ENCODE data around the gene SPATA18.
"Not testable (repeated sequence)": the region's sequence is repeated elsewhere in the genome, so short reads cannot be mapped to it uniquely, and the experiment has no call there.

SPATA18 gene

DNA sequence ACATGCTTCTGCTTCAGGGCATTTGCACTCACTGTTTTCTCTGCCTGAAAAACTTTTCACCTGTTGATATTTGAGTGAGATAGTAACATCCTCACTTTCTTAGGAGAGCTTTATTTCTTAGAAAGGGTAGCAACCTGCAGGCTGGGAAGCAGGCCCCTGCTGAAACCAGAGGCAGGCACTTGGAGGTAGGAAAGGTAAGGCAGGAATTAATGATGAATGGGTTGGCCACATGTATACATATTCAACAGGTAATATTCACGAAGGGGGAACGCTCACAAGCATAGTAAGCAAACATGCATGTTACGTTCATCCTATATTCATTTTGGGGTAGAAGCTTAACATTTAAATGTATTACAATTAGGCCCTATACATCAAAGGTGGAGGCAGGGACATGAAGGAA, 3.1 kb downstream of the SPATA18 start:
- no peak for DNase-seq

DNA sequence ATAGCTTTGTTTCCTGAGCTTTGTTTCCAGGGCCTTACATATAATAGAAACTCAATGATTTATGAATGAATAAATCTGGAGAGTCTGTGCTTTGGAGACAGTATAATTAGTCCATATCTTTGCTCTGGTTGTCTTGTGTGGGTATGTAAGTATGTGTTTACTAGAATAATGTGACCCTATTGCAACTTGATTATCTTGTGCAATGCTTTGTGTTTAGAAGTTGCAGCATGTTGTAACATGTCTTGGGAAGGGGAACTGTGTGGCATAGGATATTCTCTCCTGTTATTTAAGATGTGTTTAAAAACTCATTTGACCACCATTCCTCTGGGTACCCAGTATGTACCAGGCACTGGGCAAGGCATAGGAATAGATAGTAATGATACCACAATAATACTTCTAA, 6.1 kb downstream of the SPATA18 start:
- DNase-seq: no peak

DNA sequence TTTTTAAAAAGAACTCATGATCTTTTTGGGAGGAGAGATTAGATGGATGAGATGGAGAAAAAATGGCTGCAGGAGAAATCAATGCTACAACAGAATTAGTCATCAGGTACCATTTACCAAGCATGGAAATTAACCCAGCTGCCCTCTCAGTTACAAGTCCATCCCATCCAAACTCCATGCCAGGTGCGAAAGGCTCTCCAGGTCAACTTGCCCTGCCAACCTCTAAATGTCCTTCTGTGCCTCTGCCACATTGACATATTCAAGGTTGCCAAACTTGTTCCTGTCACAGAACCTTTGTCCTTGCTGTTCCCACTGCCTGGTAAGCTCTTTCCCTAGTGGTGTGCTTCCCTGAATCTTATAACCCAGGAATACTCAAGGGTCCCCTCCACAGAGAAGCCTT, 7.2 kb downstream of the SPATA18 start:
- DNase-seq: no peak

- DNase-seq: no peak
Observed at GRCh38 chr4:52059372-52059771, 8.3 kb downstream of the SPATA18 start.

DNA sequence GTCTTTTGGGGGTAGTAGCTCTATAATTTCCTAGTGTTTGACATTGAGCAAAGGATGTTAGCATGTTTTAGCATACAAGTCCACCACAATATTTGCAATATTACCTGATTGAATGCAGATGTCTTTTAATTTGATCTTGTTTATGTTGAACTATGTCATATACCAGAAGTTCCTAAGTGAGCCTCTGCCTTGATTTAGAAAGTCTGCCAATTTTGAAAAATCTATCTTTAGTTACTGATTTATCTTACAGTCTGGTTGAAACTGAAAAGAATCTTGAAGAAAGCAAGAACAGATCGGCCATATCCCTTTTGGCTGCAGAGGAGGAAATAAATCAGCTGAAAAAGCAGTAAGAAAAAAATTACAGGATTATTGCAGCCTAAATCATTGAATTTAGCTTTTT, 18.5 kb downstream of the SPATA18 start:
- DNase-seq: no peak

DNA sequence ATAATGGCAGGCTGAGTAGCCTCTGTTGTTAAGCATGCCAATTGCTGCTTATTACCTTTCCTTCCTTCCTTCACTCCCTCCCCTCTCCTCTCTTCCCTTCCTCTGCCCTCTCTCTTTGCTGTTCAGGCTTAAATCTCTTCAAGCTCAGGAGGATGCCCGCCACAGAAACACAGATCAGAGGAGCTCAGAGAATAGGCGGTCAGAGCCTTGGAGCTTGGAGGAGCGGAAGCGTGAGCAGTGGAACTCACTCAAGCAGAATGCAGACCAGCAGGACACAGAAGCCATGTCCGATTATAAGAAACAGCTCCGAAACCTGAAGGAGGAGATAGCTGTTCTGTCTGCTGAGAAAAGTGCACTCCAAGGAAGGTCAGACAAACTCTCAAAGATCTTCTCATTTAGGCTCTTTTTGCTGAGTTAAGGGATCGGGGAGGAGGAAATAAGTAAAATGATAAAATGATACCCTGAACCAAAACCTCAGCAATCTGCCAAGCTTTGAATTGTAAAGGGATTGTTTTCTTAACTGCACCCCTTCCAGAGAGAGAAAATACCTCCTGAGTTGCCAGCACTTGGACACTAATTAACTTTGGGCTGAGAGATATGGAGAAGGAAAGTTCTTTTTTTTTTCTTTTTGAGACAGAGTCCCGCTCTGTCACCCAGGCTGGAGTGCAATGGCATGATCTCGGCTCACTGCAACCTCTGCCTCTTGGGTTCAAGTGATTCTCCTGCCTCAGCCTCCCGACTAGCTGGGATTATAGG, 20.9 kb downstream of the SPATA18 start:
- no peak for DNase-seq

- no peak for DNase-seq
Observed at GRCh38 chr4:52076731-52077130, 25.6 kb downstream of the SPATA18 start.

- no peak for DNase-seq
Observed at GRCh38 chr4:52079659-52080058, 28.6 kb downstream of the SPATA18 start.

- DNase-seq: no peak
Observed at GRCh38 chr4:52081216-52081615, 30.1 kb downstream of the SPATA18 start.

DNA sequence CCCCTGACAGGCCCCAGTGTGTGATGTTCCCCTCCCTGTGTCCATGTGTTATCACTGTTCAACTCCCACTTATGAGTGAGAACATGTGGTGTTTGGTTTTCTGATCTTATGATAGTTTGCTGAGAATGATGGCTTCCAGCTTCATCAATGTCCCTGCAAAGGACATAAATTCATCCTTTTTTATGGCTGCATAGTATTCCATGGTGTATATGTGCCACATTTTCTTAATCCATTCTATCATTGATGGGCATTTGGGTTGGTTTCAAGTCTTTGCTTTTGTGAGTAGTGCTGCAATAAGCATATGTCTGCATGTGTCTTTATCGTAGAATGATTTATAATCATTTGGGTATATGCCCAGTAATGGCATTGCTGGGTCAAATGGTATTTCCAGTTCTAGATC, 35.3 kb downstream of the SPATA18 start:
- DNase-seq: not testable (repeated sequence)

DNA sequence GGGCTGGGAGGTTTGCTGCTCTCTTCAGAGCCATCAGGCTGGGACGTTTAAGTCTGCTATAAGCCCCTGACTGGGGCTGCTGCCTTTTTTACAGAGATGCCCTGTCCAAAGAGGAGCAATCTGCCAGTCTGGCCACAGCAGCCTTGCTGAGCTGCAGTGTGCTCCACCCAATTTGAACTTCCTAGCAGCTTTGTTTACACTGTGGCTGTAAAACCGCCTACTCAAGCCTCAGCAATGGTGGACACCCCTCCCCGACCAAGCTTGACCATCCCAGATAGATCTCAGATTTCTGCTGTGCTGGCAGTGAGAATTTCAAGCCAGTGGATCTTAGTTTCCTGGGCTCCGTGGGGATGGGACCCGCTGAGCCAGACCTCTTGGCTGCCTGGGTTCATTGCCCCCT, 40.7 kb downstream of the SPATA18 start:
- DNase-seq: no peak

DNA sequence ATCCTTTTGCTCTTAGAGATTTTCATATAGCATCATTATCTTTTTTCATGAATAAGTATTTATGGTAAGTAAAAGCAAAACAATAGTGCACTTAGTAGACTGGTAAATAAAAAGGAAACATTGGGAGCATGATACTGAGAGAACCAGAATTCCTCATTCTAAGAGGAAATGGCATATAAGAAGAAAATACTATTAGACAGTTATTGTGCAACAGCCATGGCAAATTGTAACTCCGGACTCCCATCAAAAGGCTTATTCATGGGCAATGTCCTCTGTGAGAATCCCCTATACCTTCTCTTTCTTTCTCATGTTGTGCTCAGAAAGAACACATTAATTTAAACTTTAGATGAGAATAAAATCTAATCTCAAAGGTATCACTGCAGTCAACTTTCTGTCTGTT, 42.4 kb downstream of the SPATA18 start:
- DNase-seq: no peak

DNA sequence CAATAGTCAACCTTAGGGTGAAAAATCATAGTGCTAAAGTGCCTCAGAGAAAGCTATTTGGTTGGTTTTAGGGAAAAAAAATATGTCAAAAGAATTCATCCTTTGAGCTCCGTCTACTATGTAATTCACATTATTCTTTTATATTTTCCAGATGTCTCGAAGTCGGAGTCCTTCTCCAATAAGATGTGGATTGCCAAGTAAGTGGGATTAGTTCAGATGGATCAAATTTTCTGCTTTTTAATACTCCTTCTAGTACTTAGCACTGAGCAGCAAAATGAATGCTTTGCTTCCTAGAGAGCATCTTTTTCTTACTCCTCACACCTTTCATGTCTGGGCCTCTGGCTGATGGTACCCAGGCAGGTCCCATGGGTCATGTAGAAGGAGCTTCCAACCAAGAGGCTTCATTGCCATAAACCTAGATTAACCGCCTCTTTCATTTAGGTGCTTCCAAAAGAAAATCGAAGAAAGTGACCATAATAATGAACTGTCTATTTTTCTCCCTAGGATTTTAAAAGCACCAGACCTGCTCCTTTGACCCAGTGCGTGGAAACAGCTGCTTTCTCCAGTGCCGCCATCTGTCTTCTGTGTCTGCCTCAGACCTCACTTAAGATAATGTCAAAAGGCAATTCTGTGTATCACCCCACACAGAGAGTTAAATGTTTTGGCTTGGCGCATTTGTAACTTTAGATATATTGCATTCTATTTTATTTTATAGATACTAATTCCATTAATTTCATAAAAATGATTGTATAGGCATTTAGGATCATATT, 43.5 kb downstream of the SPATA18 start:
- no peak for DNase-seq

GRCh38 chr4:52095374-52095773, 44.3 kb downstream of the SPATA18 start:
- no peak for DNase-seq

GRCh38 chr4:52096048-52096447, 44.9 kb downstream of the SPATA18 start:
- no peak for DNase-seq

- no peak for DNase-seq
Observed at GRCh38 chr4:52098618-52099017, 47.5 kb downstream of the SPATA18 start.

GRCh38 chr4:52099860-52100461, 48.9 kb downstream of the SPATA18 start:
- no peak for DNase-seq

GRCh38 chr4:52102587-52102986, 51.5 kb downstream of the SPATA18 start:
- no peak for DNase-seq

DNA sequence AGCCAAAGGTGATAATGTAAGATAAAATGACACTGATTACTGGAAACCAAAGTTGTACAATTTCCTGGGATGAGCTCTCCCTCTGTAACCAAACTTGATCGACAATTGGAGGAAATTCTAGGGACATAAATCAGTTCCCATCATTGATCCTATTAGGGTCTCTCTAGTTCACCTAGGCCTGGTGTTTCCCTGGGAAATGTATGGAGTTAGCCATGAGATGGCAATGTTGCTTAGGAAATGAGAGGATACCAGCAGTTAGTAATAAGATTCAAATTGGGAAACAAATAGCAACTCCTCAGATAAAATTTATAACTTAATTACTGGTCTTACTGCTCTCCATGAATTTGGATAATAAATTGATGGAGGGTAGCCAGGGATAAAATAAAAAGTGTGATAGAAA, 52.2 kb downstream of the SPATA18 start:
- peak in 1 of 2 experiments; percentile 35 for DNase-seq

GRCh38 chr4:52105276-52105675, 54.2 kb downstream of the SPATA18 start:
- no peak for DNase-seq

DNA sequence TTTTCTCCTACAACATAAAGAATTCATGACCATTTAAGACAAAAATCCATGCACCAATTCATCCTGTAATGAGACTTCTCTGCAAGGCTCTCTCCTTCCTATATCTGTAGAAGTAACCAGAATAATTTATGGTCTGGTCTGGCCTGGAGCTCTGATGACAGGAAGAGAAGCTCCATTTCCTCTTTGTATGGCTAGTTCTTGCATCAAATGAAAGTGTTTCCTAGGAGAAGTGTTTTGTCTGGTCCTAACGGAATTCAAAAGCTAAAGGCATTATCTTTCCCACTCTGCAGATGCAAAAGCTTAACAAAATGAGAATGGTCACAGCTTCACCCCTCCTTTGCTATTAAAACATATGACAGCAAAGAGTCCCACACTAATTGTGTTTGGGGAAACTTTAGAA, 55.1 kb downstream of the SPATA18 start:
- no peak for DNase-seq

DNA sequence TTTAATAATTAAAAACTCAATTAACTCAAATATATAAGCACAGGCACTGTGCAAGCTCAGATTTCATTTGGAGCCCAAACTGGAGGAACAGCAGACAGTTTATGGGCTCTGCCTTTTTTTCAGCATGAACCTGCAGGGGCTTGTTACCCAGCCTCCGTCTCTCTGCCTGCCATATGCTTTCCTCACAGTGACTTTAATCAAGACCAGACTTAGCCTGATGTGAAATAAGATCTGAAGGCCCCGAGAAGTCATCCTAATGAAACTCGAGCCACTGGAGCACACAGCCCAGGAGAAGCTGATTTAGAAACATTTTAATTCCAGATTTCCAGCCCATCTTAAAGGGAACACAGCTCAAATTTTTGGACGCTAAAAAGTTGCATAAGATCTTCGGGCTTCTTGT, 55.6 kb downstream of the SPATA18 start:
- DNase-seq: peak in 1 of 2 experiments; percentile 42

DNA sequence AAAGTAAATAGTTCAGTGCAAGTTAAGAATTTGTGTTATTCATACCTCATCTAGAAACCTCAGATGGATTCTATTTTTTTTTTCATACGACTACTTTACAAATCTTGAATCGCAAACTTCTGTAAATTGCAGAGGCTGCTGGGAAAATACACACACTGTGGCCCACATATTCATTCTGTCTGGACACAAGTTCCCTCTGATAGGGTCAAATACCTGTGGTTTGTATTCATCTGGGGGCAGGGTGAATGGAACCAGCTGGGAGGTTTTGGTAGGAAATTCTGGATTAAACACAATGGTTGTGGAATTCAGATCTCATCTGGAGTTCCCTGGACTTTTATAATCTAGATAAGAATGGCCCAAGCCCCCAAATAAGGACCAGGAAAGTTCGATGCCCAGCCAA, 56.2 kb downstream of the SPATA18 start:
- DNase-seq: no peak

GRCh38 chr4:52107745-52108144, 56.6 kb downstream of the SPATA18 start:
- DNase-seq: peak in 1 of 2 experiments; percentile 38

All from NCI-H446 (cell line).